Neural cell (in vitro differentiated cells): Measurements from ENCODE around the gene P2RX3.

Experiments used
- EP300 ChIP-seq: fragments of 450-650 bp; conservative IDR thresholded peaks from 2 replicates; pipeline ENCODE4 v1.6.1; 2014; ENCODE audit warnings: antibody characterized with exemption, mild to moderate bottlenecking, moderate library complexity; ENCODE audit not compliant: poor library complexity, severe bottlenecking
- POLR2AphosphoS5 ChIP-seq: IDR thresholded peaks from 2 replicates; pipeline ENCODE4 v1.6.1; 2012
- TAF1 ChIP-seq: IDR thresholded peaks from 2 replicates; pipeline ENCODE4 v1.6.1; 2012; ENCODE audit warnings: low read depth
- TF ChIP-seq, protein P1 (sequence below): fragments of 450-650 bp; IDR thresholded peaks from 2 replicates; pipeline ENCODE4 v1.5.1; 2014; ENCODE audit warnings: antibody characterized with exemption, mild to moderate bottlenecking, moderate library complexity; ENCODE audit not compliant: poor library complexity, severe bottlenecking
- TF ChIP-seq, protein P2 (sequence below): IDR thresholded peaks from 2 replicates; pipeline ENCODE4 v1.6.1; 2012; ENCODE audit warnings: borderline replicate concordance

- TF ChIP-seq, protein P1, sequence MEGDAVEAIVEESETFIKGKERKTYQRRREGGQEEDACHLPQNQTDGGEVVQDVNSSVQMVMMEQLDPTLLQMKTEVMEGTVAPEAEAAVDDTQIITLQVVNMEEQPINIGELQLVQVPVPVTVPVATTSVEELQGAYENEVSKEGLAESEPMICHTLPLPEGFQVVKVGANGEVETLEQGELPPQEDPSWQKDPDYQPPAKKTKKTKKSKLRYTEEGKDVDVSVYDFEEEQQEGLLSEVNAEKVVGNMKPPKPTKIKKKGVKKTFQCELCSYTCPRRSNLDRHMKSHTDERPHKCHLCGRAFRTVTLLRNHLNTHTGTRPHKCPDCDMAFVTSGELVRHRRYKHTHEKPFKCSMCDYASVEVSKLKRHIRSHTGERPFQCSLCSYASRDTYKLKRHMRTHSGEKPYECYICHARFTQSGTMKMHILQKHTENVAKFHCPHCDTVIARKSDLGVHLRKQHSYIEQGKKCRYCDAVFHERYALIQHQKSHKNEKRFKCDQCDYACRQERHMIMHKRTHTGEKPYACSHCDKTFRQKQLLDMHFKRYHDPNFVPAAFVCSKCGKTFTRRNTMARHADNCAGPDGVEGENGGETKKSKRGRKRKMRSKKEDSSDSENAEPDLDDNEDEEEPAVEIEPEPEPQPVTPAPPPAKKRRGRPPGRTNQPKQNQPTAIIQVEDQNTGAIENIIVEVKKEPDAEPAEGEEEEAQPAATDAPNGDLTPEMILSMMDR: no peak
- no peak for TF ChIP-seq EP300
- no peak for TF ChIP-seq TAF1
- TF ChIP-seq POLR2AphosphoS5: no peak
- TF ChIP-seq, protein P2, sequence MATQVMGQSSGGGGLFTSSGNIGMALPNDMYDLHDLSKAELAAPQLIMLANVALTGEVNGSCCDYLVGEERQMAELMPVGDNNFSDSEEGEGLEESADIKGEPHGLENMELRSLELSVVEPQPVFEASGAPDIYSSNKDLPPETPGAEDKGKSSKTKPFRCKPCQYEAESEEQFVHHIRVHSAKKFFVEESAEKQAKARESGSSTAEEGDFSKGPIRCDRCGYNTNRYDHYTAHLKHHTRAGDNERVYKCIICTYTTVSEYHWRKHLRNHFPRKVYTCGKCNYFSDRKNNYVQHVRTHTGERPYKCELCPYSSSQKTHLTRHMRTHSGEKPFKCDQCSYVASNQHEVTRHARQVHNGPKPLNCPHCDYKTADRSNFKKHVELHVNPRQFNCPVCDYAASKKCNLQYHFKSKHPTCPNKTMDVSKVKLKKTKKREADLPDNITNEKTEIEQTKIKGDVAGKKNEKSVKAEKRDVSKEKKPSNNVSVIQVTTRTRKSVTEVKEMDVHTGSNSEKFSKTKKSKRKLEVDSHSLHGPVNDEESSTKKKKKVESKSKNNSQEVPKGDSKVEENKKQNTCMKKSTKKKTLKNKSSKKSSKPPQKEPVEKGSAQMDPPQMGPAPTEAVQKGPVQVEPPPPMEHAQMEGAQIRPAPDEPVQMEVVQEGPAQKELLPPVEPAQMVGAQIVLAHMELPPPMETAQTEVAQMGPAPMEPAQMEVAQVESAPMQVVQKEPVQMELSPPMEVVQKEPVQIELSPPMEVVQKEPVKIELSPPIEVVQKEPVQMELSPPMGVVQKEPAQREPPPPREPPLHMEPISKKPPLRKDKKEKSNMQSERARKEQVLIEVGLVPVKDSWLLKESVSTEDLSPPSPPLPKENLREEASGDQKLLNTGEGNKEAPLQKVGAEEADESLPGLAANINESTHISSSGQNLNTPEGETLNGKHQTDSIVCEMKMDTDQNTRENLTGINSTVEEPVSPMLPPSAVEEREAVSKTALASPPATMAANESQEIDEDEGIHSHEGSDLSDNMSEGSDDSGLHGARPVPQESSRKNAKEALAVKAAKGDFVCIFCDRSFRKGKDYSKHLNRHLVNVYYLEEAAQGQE: no peak
Measured at GRCh38 chr11:57391539-57391938, 53.4 kb downstream of the P2RX3 start.
